ENCODE measurements around the gene ABI1. TPM values are rescaled to one million over a fixed set of nuclear protein-coding genes. Genes with fewer than 3 reads are reported as not detected.

The ABI1 gene
- total RNA-seq, 1 experiment from 2014 or later, result 49.6 TPM

DNA sequence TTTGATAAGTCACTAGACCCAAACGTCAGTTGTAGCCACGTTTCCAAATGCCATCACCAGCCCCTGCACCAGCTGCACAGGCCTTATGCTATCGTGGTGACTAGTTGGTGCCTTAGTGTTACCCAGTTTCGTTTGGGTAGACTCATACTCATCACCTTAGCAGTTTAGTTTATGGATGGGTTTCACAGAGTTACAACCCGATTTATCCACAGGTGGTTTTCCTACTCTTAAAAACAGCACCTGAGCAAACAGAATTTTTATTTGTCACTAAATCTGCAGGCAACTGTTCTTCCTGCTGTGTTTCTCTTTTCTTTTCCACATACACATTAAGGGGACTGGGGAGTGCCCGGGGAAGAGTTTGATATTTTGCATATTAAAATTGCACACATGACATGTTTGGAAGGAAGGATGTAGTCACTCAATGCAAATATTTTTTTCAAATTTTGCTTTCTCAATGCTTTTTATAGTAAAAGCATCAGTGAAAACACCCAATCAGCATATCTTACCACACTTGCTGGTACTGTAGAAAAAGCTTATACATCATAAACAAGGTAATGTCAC is 121.6 kb downstream of the ABI1 start:
- H3K27me3 ChIP-seq, result no peaks in the 10 kb centered on the region
- H3K4me3 ChIP-seq, result no peak overlapping the region
- no peaks in the 10 kb centered on the region for H3K9me3 ChIP-seq (replicated peaks)
- no peak overlapping the region for H3K27ac ChIP-seq
- no peaks in the 10 kb centered on the region for H3K4me1 ChIP-seq
- peaks cover 81% of the 10 kb centered on the region for H3K36me3 ChIP-seq
- no peak for DNase-seq

DNA sequence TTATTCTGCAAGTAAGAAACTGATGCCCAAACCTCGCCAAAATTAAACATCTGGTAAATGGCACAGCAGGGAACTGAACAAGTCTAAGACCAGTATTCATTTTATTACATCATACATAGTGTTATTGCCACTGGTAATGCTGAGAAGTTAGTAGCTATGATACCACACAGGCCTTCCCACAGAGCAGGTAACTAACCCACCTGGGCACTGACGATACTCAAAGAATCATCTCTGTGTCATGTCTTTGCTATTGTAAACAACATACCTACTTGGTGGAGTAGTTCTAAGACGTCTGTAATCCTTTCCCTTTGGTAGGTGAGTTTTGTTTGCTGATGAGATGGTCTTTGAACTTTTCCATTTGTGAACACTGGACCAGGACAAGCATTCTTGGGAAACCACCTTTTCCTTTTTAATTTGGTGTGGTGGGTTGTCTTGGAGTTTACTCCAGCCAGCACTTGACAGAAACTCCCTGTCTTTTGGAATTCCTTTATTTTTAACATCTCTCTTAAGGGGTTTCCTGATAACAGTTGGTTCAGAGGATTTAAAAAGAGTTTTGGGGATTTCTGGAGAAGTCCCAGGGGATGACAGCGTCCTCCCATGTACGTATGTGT is 122.4 kb downstream of the ABI1 start:
- no peak overlapping the region for H3K27ac ChIP-seq

DNA sequence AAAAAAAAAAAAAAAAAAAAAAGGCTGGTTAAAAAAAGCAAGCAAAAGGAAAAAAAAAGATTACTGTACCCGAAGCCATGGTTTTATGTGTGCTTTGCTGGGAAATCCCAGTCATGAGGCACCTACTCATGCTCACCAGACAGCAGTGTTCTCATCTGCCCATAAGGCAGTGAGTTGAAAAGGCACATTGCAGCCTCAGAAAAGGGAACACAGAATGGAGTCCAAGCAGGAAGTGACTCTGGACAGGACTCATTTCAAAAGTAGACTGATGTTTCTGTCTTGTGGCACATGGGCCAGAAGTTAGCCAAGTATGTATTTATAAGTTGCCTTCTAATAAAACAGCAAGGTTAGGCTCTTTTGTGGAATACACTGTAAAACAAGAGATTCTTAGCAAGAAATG is 123.0 kb downstream of the ABI1 start:
- Histone ChIP-seq H3K27ac (no peak overlapping the region), H3K4me1 (no peaks in the 10 kb centered on the region), H3K27me3 (no peaks in the 10 kb centered on the region), H3K9me3 (replicated peaks) (no peaks in the 10 kb centered on the region), H3K36me3 (peaks cover 80% of the 10 kb centered on the region), H3K4me3 (no peak overlapping the region)
- DNase-seq, result no peak

More for the DNA sequence above, 122.4 kb downstream of the ABI1 start:
- H3K36me3 ChIP-seq, result peaks cover 81% of the 10 kb centered on the region
- no peaks in the 10 kb centered on the region for H3K9me3 ChIP-seq (replicated peaks)
- H3K4me3 ChIP-seq, result no peak overlapping the region
- H3K4me1 ChIP-seq, result no peaks in the 10 kb centered on the region
- no peak for DNase-seq
- no peaks in the 10 kb centered on the region for H3K27me3 ChIP-seq

DNA sequence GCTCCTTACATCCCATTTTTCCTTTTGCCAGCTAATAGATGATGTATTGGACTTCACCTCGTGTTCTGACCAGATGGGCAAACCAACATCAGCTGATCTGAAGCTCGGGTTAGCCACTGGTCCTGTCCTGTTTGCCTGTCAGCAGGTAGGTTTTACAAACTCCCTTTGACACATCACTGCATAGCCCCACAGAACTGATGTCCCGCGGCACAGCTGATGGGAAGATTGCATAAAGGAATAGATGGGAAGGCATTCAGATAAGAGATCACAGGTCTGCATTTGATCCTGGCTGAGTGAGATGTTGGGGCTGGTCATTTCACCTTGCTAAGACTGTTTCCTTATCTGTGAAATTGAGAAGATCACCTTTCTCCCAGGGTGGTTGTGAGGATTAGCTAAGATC is 125.3 kb downstream of the ABI1 start:
- Histone ChIP-seq H3K27me3 (no peaks in the 10 kb centered on the region), H3K4me3 (no peak overlapping the region), H3K27ac (no peak overlapping the region), H3K9me3 (replicated peaks) (no peaks in the 10 kb centered on the region), H3K4me1 (no peaks in the 10 kb centered on the region), H3K36me3 (peaks cover 81% of the 10 kb centered on the region)
- no peak for DNase-seq

DNA sequence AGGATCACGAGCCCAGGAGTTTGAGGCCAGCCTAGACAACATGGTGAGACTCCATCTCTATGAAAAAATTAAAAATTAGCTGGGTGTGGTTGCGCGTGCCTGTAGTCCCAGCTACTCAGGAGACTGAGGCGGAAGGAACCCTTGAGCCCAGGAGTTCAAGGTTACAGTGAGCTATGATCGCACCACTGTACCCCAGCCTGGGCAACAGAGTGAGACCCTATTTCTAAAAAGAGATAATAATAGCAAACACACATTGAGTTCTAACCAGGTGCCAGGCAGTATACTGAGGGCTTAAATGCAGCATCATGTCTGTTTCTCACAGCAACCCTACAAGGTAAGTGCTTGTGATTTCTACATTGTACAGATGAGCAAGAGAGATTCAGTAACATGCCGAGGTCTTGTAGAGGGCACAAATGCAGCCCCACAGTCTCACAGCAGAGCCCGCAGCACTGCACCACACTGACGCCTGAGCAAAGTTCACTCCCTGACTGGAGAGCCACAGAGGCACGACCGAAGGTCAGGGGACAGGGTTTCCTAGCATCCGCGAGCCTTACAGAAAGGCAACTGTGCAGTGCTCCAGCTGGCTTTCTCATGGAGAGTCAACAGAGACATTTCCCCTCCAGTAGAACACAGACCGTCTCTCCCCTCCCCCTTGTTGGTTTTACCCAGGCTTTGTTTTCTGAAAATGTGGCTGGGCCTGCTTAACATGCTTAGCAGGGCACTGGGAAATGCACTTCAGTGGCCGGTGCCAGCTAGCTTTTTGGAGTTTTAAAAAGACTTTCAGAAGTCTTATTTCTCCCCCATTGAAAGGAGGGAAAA is 126.8 kb downstream of the ABI1 start:
- H3K9me3 ChIP-seq (replicated peaks), result no peaks in the 10 kb centered on the region
- H3K27ac ChIP-seq, result no peak overlapping the region
- no peak for DNase-seq
- no peaks in the 10 kb centered on the region for H3K4me1 ChIP-seq
- H3K4me3 ChIP-seq, result no peak overlapping the region
- peaks cover 83% of the 10 kb centered on the region for H3K36me3 ChIP-seq
- H3K27me3 ChIP-seq, result no peaks in the 10 kb centered on the region

DNA sequence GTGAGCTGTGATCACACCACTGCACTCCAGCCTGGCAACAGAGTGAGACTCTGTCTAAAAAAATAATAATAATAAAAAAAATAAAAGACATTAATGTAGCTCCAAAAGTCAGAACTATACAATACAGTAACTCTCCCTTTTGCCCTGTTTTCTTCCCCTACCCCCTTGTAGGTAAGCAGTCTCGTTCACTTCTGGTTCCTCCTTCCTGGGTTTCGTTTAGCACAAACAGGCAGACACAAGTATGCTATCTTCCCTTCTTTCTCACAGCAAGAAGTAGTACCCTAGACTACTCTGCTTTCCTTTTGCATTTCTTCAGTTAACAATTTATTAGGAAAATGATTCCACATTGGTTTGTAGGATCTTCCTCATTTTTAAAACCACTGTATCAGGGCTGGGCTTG is 130.2 kb downstream of the ABI1 start:
- peaks cover 73% of the 10 kb centered on the region for H3K36me3 ChIP-seq

DNA sequence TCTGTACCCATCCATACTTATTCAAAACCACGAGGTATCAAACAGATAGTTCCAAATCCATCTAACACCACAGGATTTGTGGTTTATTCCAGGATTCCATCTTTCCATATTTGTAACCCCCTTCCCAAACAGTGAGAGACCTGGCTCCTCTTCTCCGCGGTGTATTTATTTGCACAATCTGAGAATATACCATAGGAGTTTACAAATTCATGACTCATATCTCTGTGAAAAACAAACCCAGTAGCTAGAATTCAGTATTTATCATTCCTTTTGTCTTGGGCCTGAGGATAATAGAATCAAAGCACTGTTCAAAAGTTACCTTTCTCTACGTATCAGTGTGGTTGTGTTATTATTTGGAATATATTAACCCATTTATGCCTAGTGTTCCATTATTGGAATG is 131.4 kb downstream of the ABI1 start:
- no peak overlapping the region for H3K4me3 ChIP-seq
- no peak overlapping the region for H3K27ac ChIP-seq
- H3K4me1 ChIP-seq, result no peaks in the 10 kb centered on the region
- H3K9me3 ChIP-seq (replicated peaks), result no peaks in the 10 kb centered on the region
- peaks cover 73% of the 10 kb centered on the region for H3K36me3 ChIP-seq
- DNase-seq, result no peak
- no peaks in the 10 kb centered on the region for H3K27me3 ChIP-seq

More for the DNA sequence above, 130.2 kb downstream of the ABI1 start:
- DNase-seq, result no peak
- Histone ChIP-seq H3K4me3 (no peak overlapping the region), H3K4me1 (no peaks in the 10 kb centered on the region), H3K9me3 (replicated peaks) (no peaks in the 10 kb centered on the region), H3K27ac (no peak overlapping the region), H3K27me3 (no peaks in the 10 kb centered on the region)

DNA sequence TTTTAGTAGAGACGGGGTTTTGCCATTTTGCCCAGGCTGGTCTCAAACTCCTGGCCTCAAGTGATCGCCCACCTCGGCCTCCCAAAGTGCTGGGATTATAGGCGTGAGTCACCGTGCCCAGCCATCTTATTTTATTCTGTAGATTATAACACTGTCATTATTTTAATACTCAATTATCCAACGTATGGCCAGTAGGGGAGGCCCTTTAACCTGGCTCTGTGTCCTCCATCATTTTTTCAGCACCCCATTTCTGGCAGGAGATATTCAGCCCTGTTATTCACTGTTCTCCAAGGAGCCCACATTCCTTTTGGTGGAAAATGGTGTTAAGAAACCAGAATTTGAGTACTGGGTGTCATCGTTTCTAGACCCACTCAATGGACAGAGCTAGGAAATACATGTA is 131.8 kb downstream of the ABI1 start:
- Histone ChIP-seq H3K4me1 (no peaks in the 10 kb centered on the region), H3K36me3 (peaks cover 73% of the 10 kb centered on the region), H3K9me3 (replicated peaks) (no peaks in the 10 kb centered on the region), H3K27me3 (no peaks in the 10 kb centered on the region), H3K4me3 (no peak overlapping the region), H3K27ac (no peak overlapping the region)
- no peak for DNase-seq

DNA sequence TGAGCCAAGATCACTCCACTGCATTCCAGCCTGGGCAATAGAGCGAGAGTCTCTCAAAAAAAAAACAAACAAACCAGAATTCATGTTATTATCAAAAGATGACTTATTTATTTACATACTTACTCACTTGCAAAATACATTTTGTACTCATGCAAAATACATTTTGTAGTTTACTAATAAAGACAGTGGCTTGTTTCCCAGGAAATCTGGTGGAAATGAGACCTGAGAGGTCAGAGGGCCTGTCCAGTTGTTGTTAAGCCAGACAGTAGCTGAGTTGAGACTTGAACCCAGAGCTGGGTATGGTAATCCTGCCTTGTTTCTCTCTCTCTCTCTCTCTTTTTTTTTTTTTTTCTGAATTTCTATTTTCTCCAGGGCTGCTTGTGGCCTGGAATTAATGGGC is 133.8 kb downstream of the ABI1 start:
- peaks cover 63% of the 10 kb centered on the region for H3K36me3 ChIP-seq
- H3K4me1 ChIP-seq, result no peaks in the 10 kb centered on the region
- no peak overlapping the region for H3K4me3 ChIP-seq
- no peak for DNase-seq
- no peaks in the 10 kb centered on the region for H3K9me3 ChIP-seq (replicated peaks)
- H3K27me3 ChIP-seq, result no peaks in the 10 kb centered on the region
- H3K27ac ChIP-seq, result no peak overlapping the region

DNA sequence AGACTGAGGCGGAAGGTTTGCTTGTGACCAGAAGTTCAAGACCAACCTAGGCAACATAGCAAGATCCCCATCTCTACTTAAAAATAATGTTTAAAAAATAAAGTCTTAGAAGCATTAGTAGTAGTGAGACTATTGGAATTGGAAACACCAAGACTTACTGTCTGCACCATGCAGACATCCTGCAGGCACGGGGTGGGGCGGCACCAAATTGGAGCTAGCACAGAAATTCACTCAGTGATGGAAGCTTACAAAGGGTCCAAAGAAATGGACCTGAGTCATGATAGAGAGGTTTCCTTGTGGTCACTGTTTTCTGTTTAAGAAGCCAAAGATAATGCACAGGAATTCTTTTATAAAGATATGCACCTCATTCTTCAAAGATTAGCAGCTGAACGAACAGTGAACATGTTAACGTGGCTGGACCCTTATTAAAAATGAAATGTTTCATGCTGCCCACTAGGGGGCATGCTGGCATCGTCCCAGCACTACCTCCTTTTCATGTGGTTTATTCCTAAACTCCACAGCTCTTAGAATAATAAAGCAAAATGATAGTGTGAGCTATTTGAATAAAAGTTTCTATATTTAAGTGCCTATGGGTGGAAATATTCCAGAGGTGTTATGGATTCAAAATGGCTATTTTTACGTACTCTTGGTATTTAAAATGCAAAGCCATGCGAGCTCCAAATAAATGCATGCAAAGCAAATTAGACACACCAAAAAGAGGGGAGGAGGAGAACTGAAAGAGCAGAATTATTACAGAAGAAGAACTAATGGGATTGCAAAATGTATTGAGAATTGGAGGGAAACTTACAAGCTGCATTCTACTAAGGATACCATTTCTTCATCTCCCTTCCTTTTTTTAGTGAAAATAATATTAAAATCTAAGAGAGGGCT is 134.7 kb downstream of the ABI1 start:
- Histone ChIP-seq H3K4me1 (no peaks in the 10 kb centered on the region), H3K9me3 (replicated peaks) (no peaks in the 10 kb centered on the region), H3K36me3 (peaks cover 64% of the 10 kb centered on the region), H3K4me3 (no peak overlapping the region), H3K27ac (no peak overlapping the region), H3K27me3 (no peaks in the 10 kb centered on the region)
- peak; percentile 47 to 74 for DNase-seq

DNA sequence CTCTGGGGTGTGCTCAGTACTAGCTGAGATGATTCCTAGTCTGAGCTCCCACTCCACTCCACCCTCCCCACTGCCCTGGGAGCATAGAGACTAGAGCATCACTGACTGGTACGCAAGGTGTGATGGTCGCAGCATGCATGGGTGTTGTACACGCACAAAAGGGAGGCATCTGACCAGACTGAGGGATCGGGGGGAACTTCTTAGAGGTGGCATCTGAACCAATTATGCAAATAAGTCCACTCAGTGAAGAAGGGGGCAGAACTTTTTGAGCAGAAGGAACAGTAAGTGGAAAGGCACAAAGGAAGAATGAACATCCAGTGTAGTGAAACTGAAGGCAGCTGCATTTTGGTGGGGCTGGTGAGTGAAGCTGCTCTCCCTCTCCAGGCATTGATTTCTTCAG is 137.7 kb downstream of the ABI1 start:
- Histone ChIP-seq H3K9me3 (replicated peaks) (no peaks in the 10 kb centered on the region), H3K4me3 (no peak overlapping the region), H3K4me1 (no peaks in the 10 kb centered on the region), H3K27me3 (no peaks in the 10 kb centered on the region), H3K36me3 (peaks cover 58% of the 10 kb centered on the region), H3K27ac (no peak overlapping the region)
- no peak for DNase-seq

DNA sequence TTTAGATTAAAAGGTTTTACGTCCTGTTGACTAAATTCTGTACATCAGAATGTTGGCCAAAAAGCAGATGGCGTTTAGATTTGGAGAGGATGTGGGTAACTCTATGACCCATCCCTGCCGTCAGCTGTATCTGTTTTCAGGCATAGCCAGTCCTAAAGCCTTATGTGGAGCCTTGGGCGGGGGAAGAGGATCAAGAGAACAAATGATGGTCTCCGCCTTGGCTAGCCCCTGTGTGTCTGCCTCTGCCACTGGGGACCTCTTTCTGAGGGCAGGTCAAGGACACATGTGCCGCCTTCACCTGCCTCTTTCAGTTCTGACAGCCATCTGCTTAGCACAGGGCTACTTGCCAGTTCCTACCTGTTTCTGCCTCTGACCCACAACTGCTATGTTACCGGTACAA is 139.2 kb downstream of the ABI1 start:
- Histone ChIP-seq H3K4me3 (no peak overlapping the region), H3K27me3 (no peaks in the 10 kb centered on the region), H3K9me3 (replicated peaks) (no peaks in the 10 kb centered on the region), H3K36me3 (peaks cover 66% of the 10 kb centered on the region), H3K27ac (no peak overlapping the region), H3K4me1 (no peaks in the 10 kb centered on the region)
- no peak for DNase-seq

DNA sequence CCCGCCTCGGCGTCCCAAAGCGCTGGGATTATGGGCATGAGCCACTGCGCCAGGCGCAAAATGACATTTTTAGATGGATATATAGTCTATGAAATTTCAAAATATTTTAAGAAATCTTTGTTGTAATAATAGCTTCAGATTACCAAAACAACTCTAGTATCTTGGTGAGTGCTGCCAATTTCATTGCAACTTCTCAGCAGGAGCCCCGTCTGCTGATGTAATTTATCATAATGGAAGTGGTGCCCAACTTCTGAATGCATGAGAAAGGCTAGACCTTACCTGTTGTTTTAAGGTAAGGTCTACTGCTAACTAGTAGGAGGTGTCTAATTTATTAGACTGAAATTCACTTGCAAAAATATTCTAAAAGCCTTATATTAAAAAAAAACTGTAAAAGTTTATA is 143.3 kb downstream of the ABI1 start:
- H3K4me3 ChIP-seq, result no peak overlapping the region
- DNase-seq, result no peak
- H3K9me3 ChIP-seq (replicated peaks), result no peaks in the 10 kb centered on the region
- H3K4me1 ChIP-seq, result no peaks in the 10 kb centered on the region
- no peak overlapping the region for H3K27ac ChIP-seq
- H3K27me3 ChIP-seq, result no peaks in the 10 kb centered on the region
- peaks cover 56% of the 10 kb centered on the region for H3K36me3 ChIP-seq

DNA sequence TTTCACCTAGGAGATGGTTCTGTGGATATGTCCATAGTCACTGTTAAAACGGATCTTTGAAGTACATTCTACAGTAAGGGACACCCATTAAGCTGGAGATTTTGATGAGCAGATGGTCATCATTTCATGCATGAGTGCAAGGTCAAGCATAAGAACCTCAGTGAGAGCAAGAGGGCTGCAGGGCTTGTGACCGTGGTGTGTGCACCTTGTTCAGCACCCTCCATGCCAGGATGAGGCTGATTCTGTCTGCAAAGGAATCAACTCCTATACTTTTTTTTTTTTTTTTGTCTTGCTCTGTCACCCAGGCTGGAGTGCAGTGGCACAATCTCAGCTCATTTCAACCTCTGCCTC is 145.6 kb downstream of the ABI1 start:
- no peak for DNase-seq
- no peaks in the 10 kb centered on the region for H3K27me3 ChIP-seq
- H3K36me3 ChIP-seq, result peaks cover 43% of the 10 kb centered on the region

More for the DNA sequence above, 145.6 kb downstream of the ABI1 start:
- no peaks in the 10 kb centered on the region for H3K4me1 ChIP-seq
- no peaks in the 10 kb centered on the region for H3K9me3 ChIP-seq (replicated peaks)
- H3K27ac ChIP-seq, result no peak overlapping the region
- no peak overlapping the region for H3K4me3 ChIP-seq
